Keratinocyte (primary cell): ENCODE data around the gene SASH1. TPM values are rescaled to one million over a fixed set of nuclear protein-coding genes. Genes with fewer than 3 reads are reported as not detected.

Source experiments
- DNase-seq: peaks from one replicate; pipeline ENCODE4 v3.0.0-alpha.2; 2011; ENCODE audit warnings: low read depth, missing footprints, low spot score
- FAIRE-seq: peaks from 2 replicates; lab custom pipeline; 2011; peaks lifted over from hg19 to GRCh38; lab: Jason Lieb, UNC
- H2AFZ ChIP-seq: 2 replicates; pipeline ENCODE4 v1.6.0; 2012; ENCODE audit warnings: low read length, control low read depth, inconsistent platforms; ENCODE audit not compliant: control insufficient read depth
- H3K27ac ChIP-seq: 2 replicates; pipeline ENCODE4 v1.5.1; 2011; ENCODE audit warnings: low read length; ENCODE audit not compliant: control insufficient read depth, insufficient read depth
- H3K27me3 ChIP-seq: 3 replicates; pipeline ENCODE4 v1.6.0; 2011; ENCODE audit warnings: low read length; ENCODE audit not compliant: control insufficient read depth, insufficient read depth; ENCODE audit errors: extremely low read depth
- H3K36me3 ChIP-seq, 2 experiments: 2 replicates in 1 of 2; 3 replicates in 1 of 2; pipeline ENCODE4 v1.5.1; 2011; ENCODE audit warnings: low read length in 2 of 2, mild to moderate bottlenecking in 1 of 2; ENCODE audit not compliant: control insufficient read depth in 2 of 2, insufficient read depth in 2 of 2; ENCODE audit errors: extremely low read depth in 1 of 2
- H3K4me1 ChIP-seq: 3 replicates; pipeline ENCODE4 v1.5.1; 2011; ENCODE audit warnings: low read length; ENCODE audit not compliant: control insufficient read depth, insufficient read depth; ENCODE audit errors: extremely low read depth
- H3K4me2 ChIP-seq: 3 replicates; pipeline ENCODE4 v1.6.0; 2011; ENCODE audit warnings: low read depth, low read length; ENCODE audit not compliant: control insufficient read depth, insufficient read depth; ENCODE audit errors: extremely low read depth
- H3K4me3 ChIP-seq, 3 experiments: fragments of 200-600 bp in 1 of 3; sonication (generic) in 1 of 3; 2 replicates in 2 of 3; 3 replicates in 1 of 3; pipeline ENCODE4 v1.5.1; 2011 to 2016; ENCODE audit warnings: low read length in 3 of 3, mild to moderate bottlenecking in 3 of 3, control low read depth in 2 of 3, inconsistent platforms in 1 of 3, low read depth in 1 of 3, mixed read lengths in 1 of 3, mixed run types in 1 of 3, moderate library complexity in 1 of 3; ENCODE audit not compliant: control insufficient read depth in 2 of 3, insufficient read depth in 2 of 3; ENCODE audit errors: extremely low read depth in 1 of 3
- H3K79me2 ChIP-seq: 2 replicates; pipeline ENCODE4 v1.6.0; 2012; ENCODE audit warnings: low read length; ENCODE audit not compliant: control insufficient read depth, insufficient read depth
- H3K9ac ChIP-seq: 3 replicates; pipeline ENCODE4 v1.6.0; 2011; ENCODE audit warnings: low read length; ENCODE audit not compliant: control insufficient read depth, insufficient read depth; ENCODE audit errors: extremely low read depth
- H3K9me1 ChIP-seq: 3 replicates; pipeline ENCODE4 v1.6.0; 2011; ENCODE audit warnings: low read length; ENCODE audit not compliant: control insufficient read depth, insufficient read depth; ENCODE audit errors: extremely low read depth
- H3K9me3 ChIP-seq: 2 replicates; pipeline ENCODE4 v1.5.1; 2012; ENCODE audit warnings: low read depth, low read length; ENCODE audit not compliant: control insufficient read depth
- H4K20me1 ChIP-seq: 3 replicates; pipeline ENCODE4 v1.6.0; 2011; ENCODE audit warnings: low read length; ENCODE audit not compliant: control insufficient read depth, insufficient read depth; ENCODE audit errors: extremely low read depth
- CTCF ChIP-seq, 3 experiments: IDR thresholded peaks in 1 of 3; conservative IDR thresholded peaks in 1 of 3; optimal IDR thresholded peaks in 1 of 3; 2 replicates in 2 of 3; 3 replicates in 1 of 3; pipeline versions ENCODE3 to v1.5.1; 2011; ENCODE audit warnings: low read length in 3 of 3, mild to moderate bottlenecking in 3 of 3, moderate library complexity in 2 of 3, control low read depth in 1 of 3, inconsistent platforms in 1 of 3; ENCODE audit not compliant: insufficient read depth in 2 of 3; ENCODE audit errors: extremely low read depth in 1 of 3
- EZH2 ChIP-seq: IDR thresholded peaks from one replicate; pipeline ENCODE4 v1.6.1; 2012; ENCODE audit warnings: inconsistent platforms, mild to moderate bottlenecking, low read length, moderate library complexity
- dilution Hi-C: fragments of 300-500 bp; cut with MboI; formaldehyde crosslinking; loops from one replicate; pipeline ENCODE4 v1.7.0; 2020; ENCODE audit warnings: low sequenced_read_pairs; ENCODE audit not compliant: extremely low pct_ligation_motif_present
- polyA plus RNA-seq, 5 experiments: library from polyadenylated mRNA; depleted of rRNA in 3 of 5; stranded (reverse) in 3 of 5; stranded (forward) in 1 of 5; unstranded in 1 of 5; fragments of >200 nt; gene quantifications; 1 replicate in 1 of 5; 2 replicates in 3 of 5; 3 replicates in 1 of 5; pipeline versions ENCODE4 v1.2.1 to v1.2.3, GENCODE V29; 2011 to 2012; ENCODE audit warnings: missing spikeins in 2 of 5, low read depth in 1 of 5, low replicate concordance in 1 of 5

The SASH1 gene
- polyA plus RNA-seq, 1 donor (not counting 4 experiments of a cell fraction or from before 2014, with no cell fraction given), result 4.4 TPM

DNA sequence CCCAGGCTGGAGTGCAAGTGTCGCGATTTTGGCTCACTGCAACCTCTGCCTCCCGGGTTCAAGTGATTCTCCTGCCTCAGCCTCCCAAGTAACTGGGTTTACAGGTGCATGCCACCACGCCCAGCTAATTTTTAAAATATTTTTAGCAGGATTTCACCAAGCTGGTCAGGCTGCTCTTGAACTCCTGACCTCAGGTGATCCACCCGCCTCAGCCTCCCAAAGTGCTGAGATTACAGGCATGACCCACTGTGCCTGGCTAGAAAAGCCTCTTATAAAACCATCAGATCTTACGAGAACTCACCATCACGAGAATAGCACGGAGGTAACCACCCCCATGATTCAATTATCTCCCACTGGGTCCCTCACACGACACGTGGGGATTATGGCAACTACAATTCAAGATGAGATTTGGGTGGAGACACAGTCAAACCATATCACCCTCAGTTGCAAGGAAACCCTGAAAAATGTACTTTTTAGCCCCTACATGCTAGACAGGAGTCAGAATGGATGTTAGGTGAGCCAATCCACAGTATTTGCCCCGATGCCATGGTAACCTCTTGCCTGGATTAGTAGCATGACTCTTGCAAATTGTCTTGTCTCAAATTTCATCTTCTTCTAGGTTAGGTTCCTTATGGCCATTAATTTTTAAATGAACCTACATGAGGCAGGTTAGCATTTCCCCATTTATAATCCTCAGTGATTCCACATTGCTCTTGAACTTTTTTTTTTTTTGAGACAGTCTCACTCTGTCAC, 17.1 kb upstream of the SASH1 start:
- DNase-seq (no peak), FAIRE-seq (no peak)
- no peak overlapping the region for H3K4me2 ChIP-seq
- H3K9ac ChIP-seq, result no peak overlapping the region
- peaks cover 11% of the 10 kb centered on the region for H3K4me1 ChIP-seq
- TF ChIP-seq EZH2, result no peak
- H3K27ac ChIP-seq, result no peak overlapping the region
- H4K20me1 ChIP-seq, result no peaks in the 10 kb centered on the region
- no peak overlapping the region for H3K4me3 ChIP-seq
- H3K36me3 ChIP-seq, result no peaks in the 10 kb centered on the region
- dilution Hi-C loops, result no loop called here
- H3K79me2 ChIP-seq, result no peaks in the 10 kb centered on the region
- H3K27me3 ChIP-seq, result no peaks in the 10 kb centered on the region
- H3K9me3 ChIP-seq, result no peaks in the 10 kb centered on the region
- H2AFZ ChIP-seq, result no peak overlapping the region
- H3K9me1 ChIP-seq, result no peaks in the 10 kb centered on the region

DNA sequence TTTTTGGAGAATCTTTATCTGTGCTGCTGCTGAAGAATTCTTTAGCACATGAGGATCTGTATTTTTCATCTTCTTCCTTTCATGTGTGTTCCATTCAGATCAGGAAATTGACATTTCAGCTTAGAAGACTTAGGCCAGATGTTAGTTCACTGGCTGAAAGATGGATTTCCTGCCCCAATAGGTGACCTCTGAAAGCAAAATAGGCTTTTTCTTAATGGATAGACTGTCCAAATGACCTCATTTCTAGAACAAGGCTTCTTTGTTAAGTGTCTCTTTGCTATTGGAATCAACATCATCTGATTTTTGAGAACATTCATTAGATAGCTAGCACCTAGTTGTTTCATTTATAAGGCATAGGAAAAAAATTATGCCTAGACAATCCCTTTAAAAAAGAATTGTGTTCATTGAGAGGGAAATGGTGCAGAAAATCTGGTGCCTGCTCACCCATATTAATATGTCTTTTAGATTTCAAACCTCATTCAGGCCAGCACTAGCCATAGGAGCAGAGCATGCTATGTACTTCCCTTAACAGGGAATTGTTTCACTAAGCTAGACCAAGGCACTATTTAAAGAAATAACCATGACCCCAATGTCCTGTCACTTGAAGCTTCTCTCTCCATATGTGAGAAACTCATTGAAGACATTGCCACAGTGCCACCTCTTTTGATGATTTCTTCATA, 13.6 kb upstream of the SASH1 start:
- no peaks in the 10 kb centered on the region for H3K36me3 ChIP-seq
- H2AFZ ChIP-seq, result no peak overlapping the region
- FAIRE-seq, result no peak
- H3K4me1 ChIP-seq, result peaks cover 11% of the 10 kb centered on the region
- H3K9ac ChIP-seq, result no peak overlapping the region
- no peaks in the 10 kb centered on the region for H3K9me3 ChIP-seq
- no peaks in the 10 kb centered on the region for H3K27me3 ChIP-seq
- H3K79me2 ChIP-seq, result no peaks in the 10 kb centered on the region
- dilution Hi-C loops, result no loop called here
- no peak for TF ChIP-seq EZH2
- TF ChIP-seq CTCF (optimal IDR thresholded peaks at IDR 0.05 in 1 of 3, IDR thresholded peaks at IDR 0.05 in 1 of 3, conservative IDR thresholded peaks at IDR 0.05 in 1 of 3; ENCODE audit: extremely low read depth in 1 of 3, insufficient read depth in 2 of 3, low read length in 3 of 3), result no peak
- H3K27ac ChIP-seq, result no peak overlapping the region
- no peaks in the 10 kb centered on the region for H4K20me1 ChIP-seq
- H3K4me3 ChIP-seq, result no peak overlapping the region
- no peak for DNase-seq
- H3K4me2 ChIP-seq, result no peak overlapping the region
- no peaks in the 10 kb centered on the region for H3K9me1 ChIP-seq
